Measurements from ENCODE around the gene DVL3. TPM values are rescaled to one million over a fixed set of nuclear protein-coding genes. Genes with fewer than 3 reads are reported as not detected.

Gene DVL3
- total RNA-seq, 1 experiment from 2014 or later: 38.3 TPM

GRCh38 chr3:184211297-184211696 is 56.1 kb downstream of the DVL3 start:
- no peak for DNase-seq (ENCODE audit: low spot score)

DNA sequence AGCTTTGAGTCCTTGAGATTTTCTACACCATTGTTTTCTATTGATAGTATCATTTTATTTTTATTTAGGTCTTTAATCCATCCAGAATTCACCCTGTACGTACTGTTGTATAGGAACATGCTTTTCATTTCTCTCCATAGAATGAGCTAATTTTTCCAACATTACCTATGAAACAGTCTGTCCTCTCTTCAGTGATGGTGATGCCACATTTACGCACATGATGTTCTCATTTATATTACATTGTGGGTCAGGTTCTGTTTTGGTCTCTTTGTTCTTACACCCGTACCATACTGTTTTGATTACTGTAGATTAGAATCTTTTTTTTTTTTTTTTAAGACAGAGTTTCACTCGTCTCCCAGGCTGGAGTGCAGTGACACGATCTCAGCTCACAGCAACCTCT is 56.5 kb downstream of the DVL3 start:
- DNase-seq (ENCODE audit: low spot score): no peak

DNA sequence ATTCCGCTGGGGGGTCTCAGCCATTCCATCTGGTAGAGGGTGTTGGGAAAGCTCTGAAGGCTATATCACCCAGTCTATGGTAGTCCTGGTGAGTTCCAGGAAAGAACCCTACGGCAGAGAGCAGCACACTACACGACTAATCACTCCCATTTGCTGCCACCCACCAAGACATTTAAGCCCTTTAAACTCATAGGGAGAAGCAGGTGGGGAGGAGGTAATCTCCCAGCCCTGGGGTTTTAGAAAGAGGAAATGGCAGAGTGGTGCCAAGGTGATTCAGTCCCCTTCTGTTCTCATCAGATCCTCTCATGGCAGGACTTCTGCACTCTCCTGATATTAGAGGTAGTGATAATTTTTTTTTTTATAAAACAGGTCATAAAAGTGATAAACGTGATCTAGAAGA is 63.6 kb downstream of the DVL3 start:
- DNase-seq (ENCODE audit: low spot score): no peak

DNA sequence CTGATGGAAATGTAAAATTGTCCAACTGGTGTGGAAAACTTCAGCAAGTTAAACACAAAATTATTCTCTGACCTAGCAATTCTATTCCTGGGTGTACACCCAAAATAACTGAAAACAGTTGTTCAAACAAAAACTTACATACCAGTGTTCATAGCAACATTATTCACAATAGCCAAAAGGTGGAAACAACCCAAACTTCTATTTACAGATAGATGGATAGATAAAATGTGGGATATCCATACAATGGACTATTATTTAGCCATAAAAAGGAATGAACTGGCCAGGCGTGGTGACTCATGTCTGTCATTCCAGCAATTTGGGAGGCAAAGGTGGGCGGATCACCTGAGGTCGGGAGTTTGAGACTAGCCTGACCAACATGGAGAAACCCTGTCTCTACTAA is 67.3 kb downstream of the DVL3 start:
- no peak for DNase-seq (ENCODE audit: low spot score)

Other genes starting within 250 kb of the DVL3 start
- 12.8 and 16.6 TPM in 2 replicates for gene ABCC5, start 137.5 kb upstream of the DVL3 start, total RNA-seq (2014; rRNA removed; shearing (Covaris generic))
- gene HTR3D, start 123.6 kb upstream of the DVL3 start, total RNA-seq (2014; rRNA removed; shearing (Covaris generic)): not detected in 2 replicates
- not detected in 2 replicates for gene HTR3C, start 102.3 kb upstream of the DVL3 start, total RNA-seq (2014; rRNA removed; shearing (Covaris generic))
- gene HTR3E, start 58.3 kb upstream of the DVL3 start, total RNA-seq (2014; rRNA removed; shearing (Covaris generic)): not detected in 2 replicates
- 37.4 and 42.6 TPM in 2 replicates for gene EIF2B5, start 20.0 kb upstream of the DVL3 start, total RNA-seq (2014; rRNA removed; shearing (Covaris generic))
- gene AP2M1, start 19.5 kb downstream of the DVL3 start, total RNA-seq (2014; rRNA removed; shearing (Covaris generic)): 717 and 879 TPM in 2 replicates
- 32.3 and 46.9 TPM in 2 replicates for gene ABCF3, start 30.8 kb downstream of the DVL3 start, total RNA-seq (2014; rRNA removed; shearing (Covaris generic))
- 0.36 and 0.72 TPM in 2 replicates for gene VWA5B2, start 74.2 kb downstream of the DVL3 start, total RNA-seq (2014; rRNA removed; shearing (Covaris generic))
- gene ALG3, start 93.6 kb downstream of the DVL3 start, total RNA-seq (2014; rRNA removed; shearing (Covaris generic)): 57.5 and 68.3 TPM in 2 replicates
- gene EEF1AKMT4, start 94.3 kb downstream of the DVL3 start, total RNA-seq (2014; rRNA removed; shearing (Covaris generic)): 7.8 and 8.2 TPM in 2 replicates
- gene CAMK2N2, start 106.2 kb downstream of the DVL3 start, total RNA-seq (2014; rRNA removed; shearing (Covaris generic)): 1.6 and 1.8 TPM in 2 replicates
- gene ECE2, start 120.6 kb downstream of the DVL3 start, total RNA-seq (2014; rRNA removed; shearing (Covaris generic)): not detected in 2 replicates
- gene PSMD2, start 143.9 kb downstream of the DVL3 start, total RNA-seq (2014; rRNA removed; shearing (Covaris generic)): 633 and 926 TPM in 2 replicates
- gene EIF4G1, start 159.2 kb downstream of the DVL3 start, total RNA-seq (2014; rRNA removed; shearing (Covaris generic)): 422 and 446 TPM in 2 replicates
- gene FAM131A, start 182.2 kb downstream of the DVL3 start, total RNA-seq (2014; rRNA removed; shearing (Covaris generic)): 0.62 and 0.65 TPM in 2 replicates
- 3.0 and 8.8 TPM in 2 replicates for gene CLCN2, start 206.2 kb downstream of the DVL3 start, total RNA-seq (2014; rRNA removed; shearing (Covaris generic))
- 182 and 190 TPM in 2 replicates for gene POLR2H, start 206.3 kb downstream of the DVL3 start, total RNA-seq (2014; rRNA removed; shearing (Covaris generic))
- 0.14 and 0.43 TPM in 2 replicates for gene THPO, start 222.8 kb downstream of the DVL3 start, total RNA-seq (2014; rRNA removed; shearing (Covaris generic))
- gene CHRD, start 224.7 kb downstream of the DVL3 start, total RNA-seq (2014; rRNA removed; shearing (Covaris generic)): 0.33 and 5.6 TPM in 2 replicates